Measurements from ENCODE around the gene DTWD2. TPM values are rescaled to one million over a fixed set of nuclear protein-coding genes. Genes with fewer than 3 reads are reported as not detected.
"Not testable (repeated sequence)": the region's sequence is repeated elsewhere in the genome, so short reads cannot be mapped to it uniquely, and the experiment has no call there.

DTWD2 gene
- total and polyA plus RNA-seq, 4 donors, result 7.1 to 25.1 (median 8.1) TPM

DNA sequence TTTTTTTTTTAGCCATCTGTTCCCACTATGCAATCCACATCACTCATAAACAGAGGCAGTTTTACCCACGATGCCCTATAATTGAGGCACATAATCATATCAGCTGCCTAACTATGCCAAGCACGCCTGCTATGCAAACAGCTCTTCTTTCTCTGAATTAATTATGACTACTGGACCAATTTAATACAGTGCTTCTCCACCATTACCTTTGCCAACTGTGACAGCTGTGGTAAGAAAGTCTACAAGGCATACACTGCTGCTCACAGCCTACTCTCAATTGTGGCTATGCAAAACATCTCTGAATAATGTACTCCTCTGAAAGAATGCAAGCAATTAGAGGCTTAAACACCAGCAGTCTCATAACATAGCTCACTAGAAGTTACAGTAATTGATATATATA is 97.1 kb downstream of the DTWD2 start:
- no peaks in the 10 kb centered on the region for H3K4me1 ChIP-seq (ENCODE audit: control insufficient read depth, insufficient read depth, low read length)
- no peak overlapping the region for H3K27ac ChIP-seq (ENCODE audit: low read depth, low read length)
- H3K9me3 ChIP-seq (ENCODE audit: control insufficient read depth, insufficient read depth, low read length), result no peaks in the 10 kb centered on the region
- no peaks in the 10 kb centered on the region for H3K36me3 ChIP-seq (ENCODE audit: control insufficient read depth, insufficient read depth, low read length)
- H3K4me3 ChIP-seq (ENCODE audit: low read depth, low read length), result no peak overlapping the region
- peak in 3 of 6 donors; percentile 28 to 87 (median 84) for DNase-seq (ENCODE audit: low read depth in 4 of 6, low spot score in 6 of 6)
- WGBS (ENCODE audit: insufficient coverage), result 43% methylated on average over 1 of the region's 2 CpGs
- H3K27me3 ChIP-seq (ENCODE audit: control insufficient read depth, insufficient read depth, low read length), result no peaks in the 10 kb centered on the region

DNA sequence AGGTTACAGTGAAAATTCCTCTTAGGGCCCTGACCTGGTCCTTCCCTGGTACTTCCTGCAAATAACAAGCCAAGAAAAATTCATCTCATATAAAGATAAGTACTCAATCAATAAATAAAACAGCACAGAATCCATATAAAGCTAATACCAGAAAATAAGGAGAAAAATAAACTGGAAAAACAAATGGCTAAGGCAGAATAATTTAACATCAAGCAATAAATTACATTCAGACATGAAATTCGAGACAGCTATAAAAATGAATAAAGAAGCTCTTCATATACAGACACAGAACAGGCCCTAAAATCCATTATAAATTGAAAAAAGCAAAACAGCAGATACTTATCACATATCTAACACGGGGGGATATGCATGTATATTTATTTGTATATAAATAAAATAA is 99.2 kb downstream of the DTWD2 start:
- no peak for DNase-seq (ENCODE audit: low read depth in 4 of 6, low spot score in 6 of 6)
- no CpG with 5 or more reads among the region's 2 CpGs for WGBS (ENCODE audit: insufficient coverage)
- H3K9me3 ChIP-seq (ENCODE audit: control insufficient read depth, insufficient read depth, low read length), result no peaks in the 10 kb centered on the region
- no peak overlapping the region for H3K27ac ChIP-seq (ENCODE audit: low read depth, low read length)
- H3K4me1 ChIP-seq (ENCODE audit: control insufficient read depth, insufficient read depth, low read length), result no peaks in the 10 kb centered on the region
- H3K36me3 ChIP-seq (ENCODE audit: control insufficient read depth, insufficient read depth, low read length), result no peaks in the 10 kb centered on the region
- no peak overlapping the region for H3K4me3 ChIP-seq (ENCODE audit: low read depth, low read length)
- H3K27me3 ChIP-seq (ENCODE audit: control insufficient read depth, insufficient read depth, low read length), result no peaks in the 10 kb centered on the region

DNA sequence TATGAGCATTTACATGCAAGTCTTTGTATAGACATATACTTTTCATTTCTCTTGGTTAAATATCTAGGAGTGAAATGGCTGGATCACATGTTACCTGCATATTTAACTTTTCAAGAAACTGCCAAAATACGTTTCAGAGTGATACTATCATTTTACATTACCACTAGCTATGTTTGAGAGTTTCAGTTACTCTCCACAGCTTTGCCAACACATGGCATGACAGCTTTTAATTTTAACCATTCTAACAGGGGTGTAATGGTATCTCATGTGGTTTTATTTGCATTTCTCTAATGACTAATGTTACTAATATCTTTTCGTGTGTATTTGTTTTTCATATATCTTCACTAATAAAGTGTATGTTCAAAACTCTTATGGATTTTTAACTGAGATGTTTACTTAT is 99.8 kb downstream of the DTWD2 start:
- no peaks in the 10 kb centered on the region for H3K9me3 ChIP-seq (ENCODE audit: control insufficient read depth, insufficient read depth, low read length)
- no CpG with 5 or more reads among the region's 2 CpGs for WGBS (ENCODE audit: insufficient coverage)

GRCh38 chr5:118883362-118883761 is 105.0 kb downstream of the DTWD2 start:
- Histone ChIP-seq H3K27ac (ENCODE audit: low read depth, low read length) (no peak overlapping the region), H3K36me3 (ENCODE audit: control insufficient read depth, insufficient read depth, low read length) (no peaks in the 10 kb centered on the region), H3K9me3 (ENCODE audit: control insufficient read depth, insufficient read depth, low read length) (peaks cover 3% of the 10 kb centered on the region), H3K4me3 (ENCODE audit: low read depth, low read length) (no peak overlapping the region), H3K4me1 (ENCODE audit: control insufficient read depth, insufficient read depth, low read length) (peaks cover 7% of the 10 kb centered on the region), H3K27me3 (ENCODE audit: control insufficient read depth, insufficient read depth, low read length) (no peaks in the 10 kb centered on the region)
- no peak for DNase-seq (ENCODE audit: low read depth in 4 of 6, low spot score in 6 of 6)
- no CpG with 5 or more reads among the region's 2 CpGs for WGBS (ENCODE audit: insufficient coverage)

More for the DNA sequence above, 99.8 kb downstream of the DTWD2 start:
- Histone ChIP-seq H3K4me3 (ENCODE audit: low read depth, low read length) (no peak overlapping the region), H3K27ac (ENCODE audit: low read depth, low read length) (no peak overlapping the region), H3K27me3 (ENCODE audit: control insufficient read depth, insufficient read depth, low read length) (no peaks in the 10 kb centered on the region), H3K4me1 (ENCODE audit: control insufficient read depth, insufficient read depth, low read length) (no peaks in the 10 kb centered on the region), H3K36me3 (ENCODE audit: control insufficient read depth, insufficient read depth, low read length) (no peaks in the 10 kb centered on the region)
- no peak for DNase-seq (ENCODE audit: low read depth in 4 of 6, low spot score in 6 of 6)

DNA sequence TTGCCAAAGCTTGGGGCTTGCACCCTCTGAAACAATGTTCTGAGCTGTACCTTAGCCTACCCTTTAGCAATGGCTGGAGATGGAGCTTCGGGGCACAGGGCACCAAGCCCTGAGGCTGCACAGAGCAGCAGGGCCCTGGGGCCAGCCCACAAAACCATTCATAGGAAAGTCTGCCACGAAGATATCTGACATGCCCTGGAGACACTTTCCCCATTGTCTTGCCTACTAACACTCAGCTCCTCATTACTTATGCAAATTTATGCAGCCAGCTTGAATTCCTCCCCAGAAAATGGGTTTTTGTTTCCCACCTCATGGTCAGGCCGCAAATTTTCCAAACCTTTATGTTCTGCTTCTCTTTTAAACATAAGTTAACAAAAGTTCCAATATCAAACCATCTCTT is 105.7 kb downstream of the DTWD2 start:
- Histone ChIP-seq H3K4me1 (ENCODE audit: control insufficient read depth, insufficient read depth, low read length) (peaks cover 7% of the 10 kb centered on the region), H3K9me3 (ENCODE audit: control insufficient read depth, insufficient read depth, low read length) (peaks cover 5% of the 10 kb centered on the region), H3K4me3 (ENCODE audit: low read depth, low read length) (no peak overlapping the region), H3K36me3 (ENCODE audit: control insufficient read depth, insufficient read depth, low read length) (no peaks in the 10 kb centered on the region), H3K27me3 (ENCODE audit: control insufficient read depth, insufficient read depth, low read length) (no peaks in the 10 kb centered on the region), H3K27ac (ENCODE audit: low read depth, low read length) (no peak overlapping the region)
- WGBS (ENCODE audit: insufficient coverage), result 41% methylated on average over 3 of the region's 3 CpGs
- no peak for DNase-seq (ENCODE audit: low read depth in 4 of 6, low spot score in 6 of 6)

- H3K27ac ChIP-seq (ENCODE audit: low read depth, low read length); H3K27me3 ChIP-seq (ENCODE audit: control insufficient read depth, insufficient read depth, low read length); H3K4me3 ChIP-seq (ENCODE audit: low read depth, low read length); DNase-seq (ENCODE audit: low read depth in 4 of 6, low spot score in 6 of 6); H3K36me3 ChIP-seq (ENCODE audit: control insufficient read depth, insufficient read depth, low read length); H3K4me1 ChIP-seq (ENCODE audit: control insufficient read depth, insufficient read depth, low read length): not testable (repeated sequence)
- WGBS (ENCODE audit: insufficient coverage), result 88% methylated on average over 1 of the region's 3 CpGs
- H3K9me3 ChIP-seq (ENCODE audit: control insufficient read depth, insufficient read depth, low read length), result peaks cover 25% of the 10 kb centered on the region
These were observed 111.5 kb downstream of the DTWD2 start for GRCh38 chr5:118876852-118877251.

- Histone ChIP-seq H3K9me3 (ENCODE audit: control insufficient read depth, insufficient read depth, low read length) (peaks cover 25% of the 10 kb centered on the region), H3K27ac (ENCODE audit: low read depth, low read length) (no peak overlapping the region), H3K4me1 (ENCODE audit: control insufficient read depth, insufficient read depth, low read length) (no peaks in the 10 kb centered on the region), H3K4me3 (ENCODE audit: low read depth, low read length) (no peak overlapping the region), H3K36me3 (ENCODE audit: control insufficient read depth, insufficient read depth, low read length) (no peaks in the 10 kb centered on the region), H3K27me3 (ENCODE audit: control insufficient read depth, insufficient read depth, low read length) (no peaks in the 10 kb centered on the region)
- DNase-seq (ENCODE audit: low read depth in 4 of 6, low spot score in 6 of 6), result no peak
These were observed 113.2 kb downstream of the DTWD2 start for GRCh38 chr5:118875131-118875530.

DNA sequence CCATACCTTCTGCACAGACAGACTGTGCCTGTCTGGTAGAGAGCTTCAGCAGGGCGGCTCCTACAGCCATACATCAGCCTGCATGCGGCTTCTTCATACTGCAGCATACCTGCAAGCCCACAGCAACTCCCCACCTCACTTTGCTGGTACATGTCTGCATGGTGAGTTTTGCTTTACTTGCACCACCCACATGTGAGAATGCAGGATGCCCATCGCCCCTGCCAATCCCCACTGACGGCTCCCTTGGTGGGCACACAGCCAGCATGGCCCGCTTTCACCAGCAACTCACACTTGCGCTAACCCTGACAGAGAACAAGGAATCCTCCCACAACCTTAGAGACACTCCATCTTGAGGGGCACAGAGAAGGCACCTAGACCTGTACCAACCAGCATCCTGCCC is 114.9 kb downstream of the DTWD2 start:
- H3K9me3 ChIP-seq (ENCODE audit: control insufficient read depth, insufficient read depth, low read length), result peaks cover 27% of the 10 kb centered on the region

GRCh38 chr5:118863345-118863744 is 125.0 kb downstream of the DTWD2 start:
- no peaks in the 10 kb centered on the region for H3K36me3 ChIP-seq (ENCODE audit: control insufficient read depth, insufficient read depth, low read length)
- no peaks in the 10 kb centered on the region for H3K27me3 ChIP-seq (ENCODE audit: control insufficient read depth, insufficient read depth, low read length)
- no peak overlapping the region for H3K27ac ChIP-seq (ENCODE audit: low read depth, low read length)
- no peaks in the 10 kb centered on the region for H3K4me1 ChIP-seq (ENCODE audit: control insufficient read depth, insufficient read depth, low read length)
- no peaks in the 10 kb centered on the region for H3K9me3 ChIP-seq (ENCODE audit: control insufficient read depth, insufficient read depth, low read length)
- H3K4me3 ChIP-seq (ENCODE audit: low read depth, low read length), result no peak overlapping the region
- DNase-seq (ENCODE audit: low read depth in 4 of 6, low spot score in 6 of 6), result no peak

More for the DNA sequence above, 114.9 kb downstream of the DTWD2 start:
- no peak overlapping the region for H3K27ac ChIP-seq (ENCODE audit: low read depth, low read length)
- H3K4me1 ChIP-seq (ENCODE audit: control insufficient read depth, insufficient read depth, low read length), result no peaks in the 10 kb centered on the region
- no peaks in the 10 kb centered on the region for H3K27me3 ChIP-seq (ENCODE audit: control insufficient read depth, insufficient read depth, low read length)
- no peaks in the 10 kb centered on the region for H3K36me3 ChIP-seq (ENCODE audit: control insufficient read depth, insufficient read depth, low read length)
- H3K4me3 ChIP-seq (ENCODE audit: low read depth, low read length), result no peak overlapping the region
- 99% methylated on average over 6 of the region's 6 CpGs for WGBS (ENCODE audit: insufficient coverage)
- no peak for DNase-seq (ENCODE audit: low read depth in 4 of 6, low spot score in 6 of 6)

DNA sequence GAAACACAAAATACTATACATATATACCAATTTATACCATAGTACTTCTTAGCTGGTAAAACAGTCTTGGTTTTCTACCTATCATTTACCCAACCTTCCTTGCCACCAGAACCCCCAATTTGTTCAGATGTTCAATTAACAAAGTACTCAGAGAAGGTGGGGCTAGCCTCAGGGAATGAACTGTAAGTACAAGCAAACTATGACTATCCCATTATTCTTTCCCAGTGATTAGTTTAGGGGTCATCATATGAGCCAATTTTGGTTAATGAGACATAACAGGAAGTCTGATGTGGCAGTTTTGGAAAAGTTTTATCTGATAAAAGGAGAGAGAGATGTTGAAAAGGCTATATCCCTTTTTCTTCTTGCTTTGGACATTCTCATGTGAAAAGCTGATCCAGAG is 125.8 kb downstream of the DTWD2 start:
- no peaks in the 10 kb centered on the region for H3K9me3 ChIP-seq (ENCODE audit: control insufficient read depth, insufficient read depth, low read length)
- no peak for DNase-seq (ENCODE audit: low read depth in 4 of 6, low spot score in 6 of 6)
- H3K4me1 ChIP-seq (ENCODE audit: control insufficient read depth, insufficient read depth, low read length), result no peaks in the 10 kb centered on the region
- H3K4me3 ChIP-seq (ENCODE audit: low read depth, low read length), result no peak overlapping the region
- H3K36me3 ChIP-seq (ENCODE audit: control insufficient read depth, insufficient read depth, low read length), result no peaks in the 10 kb centered on the region
- no peak overlapping the region for H3K27ac ChIP-seq (ENCODE audit: low read depth, low read length)
- H3K27me3 ChIP-seq (ENCODE audit: control insufficient read depth, insufficient read depth, low read length), result no peaks in the 10 kb centered on the region
